HG03571 (cell line): Measurements from ENCODE around the gene TOP2B.

Experiments used
- ATAC-seq: cut with Tn5 transposase; IDR thresholded peaks from one replicate; pipeline ENCODE4 v1.9.1; 2021; ENCODE audit not compliant: unreplicated experiment

TOP2B gene

GRCh38 chr3:25585361-25586166, 79.1 kb downstream of the TOP2B start:
- ATAC-seq = no peak

GRCh38 chr3:25584011-25584789, 80.5 kb downstream of the TOP2B start:
- no peak for ATAC-seq

GRCh38 chr3:25583343-25583742, 81.4 kb downstream of the TOP2B start:
- ATAC-seq = no peak

GRCh38 chr3:25582242-25582641, 82.5 kb downstream of the TOP2B start:
- ATAC-seq = no peak

- ATAC-seq = no peak
Measured at GRCh38 chr3:25581823-25582222, 82.9 kb downstream of the TOP2B start.

DNA sequence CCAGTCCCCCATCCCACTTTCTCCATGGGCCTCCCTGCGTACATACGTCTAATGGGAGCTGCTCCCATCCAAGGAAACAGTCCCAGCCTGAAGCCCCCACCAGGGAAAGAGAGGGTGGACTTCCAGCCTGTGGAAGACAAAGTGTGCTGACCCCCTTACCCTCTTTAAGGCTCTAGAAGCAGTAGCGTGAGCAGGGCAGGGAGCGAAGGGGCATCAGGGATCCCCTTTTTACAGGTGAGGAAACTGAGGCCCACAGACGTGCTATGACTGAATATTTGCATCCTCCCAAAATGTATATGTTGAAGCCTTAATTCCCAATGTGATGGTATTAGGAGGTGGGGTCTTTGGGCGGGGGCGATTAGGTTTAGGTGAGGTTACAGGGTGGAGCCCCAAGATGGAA, 83.4 kb downstream of the TOP2B start:
- no peak for ATAC-seq

DNA sequence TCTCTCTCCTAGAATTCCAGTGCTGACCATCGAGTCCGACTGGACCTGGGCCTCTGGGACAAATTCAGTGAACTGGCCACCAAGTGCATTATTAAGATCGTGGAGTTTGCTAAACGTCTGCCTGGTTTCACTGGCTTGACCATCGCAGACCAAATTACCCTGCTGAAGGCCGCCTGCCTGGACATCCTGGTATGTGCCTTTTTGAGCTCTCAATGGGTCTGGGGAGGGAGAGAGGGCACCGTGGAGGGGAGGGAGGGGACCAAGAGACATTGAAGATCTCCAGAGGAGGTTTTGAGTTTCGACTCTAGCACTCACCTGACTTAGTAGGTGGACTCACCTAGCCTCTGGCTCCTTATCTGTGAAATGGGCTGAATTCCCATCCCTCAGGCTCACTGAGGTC, 84.2 kb downstream of the TOP2B start:
- no peak for ATAC-seq

- ATAC-seq = no peak
Measured at GRCh38 chr3:25578059-25578458, 86.6 kb downstream of the TOP2B start.

GRCh38 chr3:25576831-25577454, 87.8 kb downstream of the TOP2B start:
- no peak for ATAC-seq

DNA sequence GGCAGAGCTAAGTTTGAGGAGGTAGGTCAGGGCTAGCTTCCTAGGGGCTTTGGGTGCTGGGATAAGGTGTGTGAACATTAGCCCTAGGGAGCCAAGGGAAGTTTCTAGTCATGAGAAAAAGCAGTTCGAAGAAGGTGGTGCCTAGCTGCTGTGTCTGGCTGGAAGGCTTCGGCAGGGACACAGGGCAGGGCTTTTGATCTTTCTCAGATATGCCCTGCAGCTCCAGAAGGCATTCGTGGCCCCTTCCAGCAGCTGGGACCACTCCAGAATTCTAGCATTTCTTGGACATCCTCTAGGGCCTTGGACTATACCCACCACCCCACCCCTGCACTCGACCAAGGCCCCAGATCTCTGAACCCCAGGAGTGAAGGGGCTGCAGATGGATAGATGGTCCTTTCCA, 88.6 kb downstream of the TOP2B start:
- ATAC-seq = no peak

- ATAC-seq = no peak
Measured at GRCh38 chr3:25575001-25575400, 89.7 kb downstream of the TOP2B start.

DNA sequence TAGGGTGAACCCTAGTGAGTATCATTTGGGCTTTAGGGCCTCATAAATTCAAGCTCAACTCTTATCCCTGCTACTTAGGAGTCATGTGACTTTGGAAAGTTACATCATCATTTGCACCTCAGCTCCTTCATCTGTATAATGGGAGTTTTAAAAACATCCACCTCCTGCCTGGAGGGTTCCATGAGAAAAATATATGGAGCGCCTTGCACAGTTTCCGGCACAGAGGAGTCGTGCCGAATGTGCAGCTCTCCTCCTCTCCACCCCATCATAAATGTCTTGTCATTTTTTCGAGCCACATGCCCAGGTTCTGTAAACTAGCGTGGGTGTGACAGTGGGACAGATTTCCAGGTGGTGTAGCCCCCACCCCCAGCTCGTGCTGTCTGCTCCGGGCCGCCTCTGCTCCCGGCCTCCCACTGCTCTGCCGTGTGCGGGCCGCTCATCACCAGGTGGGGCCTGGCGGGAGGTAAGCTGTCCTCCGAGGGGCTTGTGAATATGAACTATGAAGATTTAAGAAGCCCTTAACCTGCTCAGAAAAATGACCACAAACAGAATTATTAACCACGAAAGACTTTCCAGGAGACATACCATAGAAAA, 90.4 kb downstream of the TOP2B start:
- no peak for ATAC-seq

- no peak for ATAC-seq
Measured at GRCh38 chr3:25573386-25574171, 91.1 kb downstream of the TOP2B start.

GRCh38 chr3:25572919-25573385, 91.8 kb downstream of the TOP2B start:
- no peak for ATAC-seq

DNA sequence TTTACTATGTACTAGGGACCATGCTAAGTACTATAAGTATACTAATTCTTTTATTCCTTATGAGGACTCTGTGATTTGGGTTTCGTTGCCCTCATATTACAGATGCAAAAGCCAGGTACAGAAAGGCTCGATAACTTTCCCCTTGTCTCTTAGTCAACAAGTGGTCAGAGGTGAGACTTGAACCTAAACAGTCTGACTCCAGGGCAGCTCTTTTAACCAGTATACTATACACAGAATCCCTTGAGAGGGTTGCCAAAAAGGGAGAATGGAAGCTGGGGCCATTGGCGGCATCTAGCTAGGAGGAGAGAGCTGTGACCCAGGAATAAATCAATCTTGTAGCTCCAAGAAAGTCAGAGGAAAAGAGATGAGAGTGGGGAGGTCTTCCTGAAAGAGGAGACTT, 92.4 kb downstream of the TOP2B start:
- no peak for ATAC-seq

DNA sequence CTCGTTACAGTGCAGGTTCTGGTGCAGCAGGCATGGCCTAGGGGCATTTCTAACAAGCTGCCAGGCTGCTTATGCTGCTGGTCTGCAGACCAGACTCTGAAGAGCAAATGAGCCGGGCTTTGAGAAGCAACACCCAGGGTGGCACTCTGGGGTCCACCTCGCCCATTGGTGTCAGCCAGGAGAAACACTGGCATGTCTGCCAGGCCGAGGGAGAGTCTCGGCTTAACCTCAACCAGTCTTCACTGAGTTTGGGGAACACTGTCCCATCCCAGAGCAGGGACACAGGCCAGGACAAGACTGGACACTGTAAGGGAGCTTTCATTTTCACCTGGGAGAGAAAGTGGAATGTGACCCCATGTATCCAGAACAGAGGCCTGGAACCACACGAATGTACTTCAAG, 93.4 kb downstream of the TOP2B start:
- no peak for ATAC-seq

DNA sequence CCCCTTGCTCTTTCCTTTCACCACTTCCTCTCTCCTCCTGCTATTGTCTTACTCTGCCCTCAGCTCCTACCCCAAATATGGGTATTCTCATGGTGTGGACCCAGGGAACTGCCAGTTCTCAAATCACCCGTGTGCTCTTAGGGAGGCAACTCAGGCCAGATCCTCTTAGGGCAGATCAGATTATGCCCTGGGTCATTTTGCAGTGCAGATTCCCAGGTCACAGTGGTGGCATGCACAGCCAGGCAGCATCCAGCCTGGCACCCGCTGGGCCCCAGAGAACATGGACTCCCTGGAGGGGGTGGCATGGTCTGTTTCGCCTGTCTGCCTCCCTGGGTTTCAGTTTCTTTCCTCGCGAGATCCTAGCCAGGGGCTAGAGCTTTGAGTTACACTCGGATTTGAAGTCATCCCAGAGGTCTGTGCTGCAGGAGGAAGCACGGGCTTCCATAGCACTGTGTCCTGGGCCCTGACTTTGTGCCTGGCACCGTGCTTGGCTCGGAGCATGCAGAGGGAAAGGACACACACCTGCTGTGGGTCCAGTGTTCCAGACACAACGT, 96.1 kb downstream of the TOP2B start:
- no peak for ATAC-seq

GRCh38 chr3:25567806-25568524, 96.7 kb downstream of the TOP2B start:
- ATAC-seq = no peak

- no peak for ATAC-seq
Measured at GRCh38 chr3:25567388-25567787, 97.3 kb downstream of the TOP2B start.
